Nucleus accumbens (tissue), 56 donors: Measurements from ENCODE around the gene RSBN1.

Experiments used
- DNase-seq, 56 donors: peaks; one replicate each; lab custom pipeline; 2025; lab: John Stamatoyannopoulos, UW

Gene RSBN1

GRCh38 chr1:113813218-113813617 lies 942 bp upstream of the RSBN1 start:
- DNase-seq: no peak

- peak in 11 of 56 donors; percentile 1 to 38 (median 5) for DNase-seq
Observed at GRCh38 chr1:113812661-113813135, 422 bp upstream of the RSBN1 start.

GRCh38 chr1:113811156-113811887 lies 954 bp downstream of the RSBN1 start:
- peak in 35 of 56 donors; percentile 4 to 75 (median 44) for DNase-seq

- DNase-seq: no peak
Observed at GRCh38 chr1:113809670-113810602, 2.3 kb downstream of the RSBN1 start.

GRCh38 chr1:113808450-113809195 lies 3.7 kb downstream of the RSBN1 start:
- DNase-seq: no peak

GRCh38 chr1:113805639-113806038 lies 6.6 kb downstream of the RSBN1 start:
- no peak for DNase-seq

GRCh38 chr1:113805256-113805531 lies 7.1 kb downstream of the RSBN1 start:
- DNase-seq: no peak

GRCh38 chr1:113804421-113805255 lies 7.6 kb downstream of the RSBN1 start:
- no peak for DNase-seq

GRCh38 chr1:113802367-113803007 lies 9.8 kb downstream of the RSBN1 start:
- no peak for DNase-seq

GRCh38 chr1:113800487-113800886 lies 11.8 kb downstream of the RSBN1 start:
- DNase-seq: no peak

- no peak for DNase-seq
Observed at GRCh38 chr1:113797472-113797871, 14.8 kb downstream of the RSBN1 start.

GRCh38 chr1:113793878-113794834 lies 18.1 kb downstream of the RSBN1 start:
- DNase-seq: no peak

- DNase-seq: no peak
Observed at GRCh38 chr1:113792986-113793385, 19.3 kb downstream of the RSBN1 start.

- DNase-seq: no peak
Observed at GRCh38 chr1:113792471-113792870, 19.8 kb downstream of the RSBN1 start.

- no peak for DNase-seq
Observed at GRCh38 chr1:113788802-113789201, 23.5 kb downstream of the RSBN1 start.

GRCh38 chr1:113787663-113788062 lies 24.6 kb downstream of the RSBN1 start:
- no peak for DNase-seq

GRCh38 chr1:113786069-113786468 lies 26.2 kb downstream of the RSBN1 start:
- no peak for DNase-seq

GRCh38 chr1:113784104-113784779 lies 28.0 kb downstream of the RSBN1 start:
- no peak for DNase-seq
